GM23338 (cell line): ENCODE measurements around the gene IZUMO1. TPM values are rescaled to one million over a fixed set of nuclear protein-coding genes. Genes with fewer than 3 reads are reported as not detected.

Source experiments
- ATAC-seq: fragments of 200-7000 bp; cut with Tn5 transposase; 3 replicates; pipeline ENCODE4 v1.9.1; 2020
- DNase-seq: peaks from one replicate; pipeline ENCODE4 v3.0.0-alpha.2; 2015; ENCODE audit warnings: low spot score
- H2AFZ ChIP-seq: fragments of 200-600 bp; sonication (generic); 2 replicates; pipeline ENCODE4 v1.8.0; 2016; ENCODE audit warnings: antibody characterized with exemption, mild to moderate bottlenecking, moderate library complexity
- H3F3A ChIP-seq: fragments of 200-600 bp; sonication (generic); replicated peaks from 2 replicates; pipeline ENCODE4 v1.8.0; 2017; ENCODE audit warnings: antibody characterized with exemption, mixed run types, low read depth
- H3K27ac ChIP-seq: fragments of 200-600 bp; sonication (generic); 2 replicates; pipeline ENCODE4 v1.6.1; 2016; ENCODE audit warnings: low read depth
- H3K27me3 ChIP-seq: fragments of 200-600 bp; sonication (generic); 2 replicates; pipeline ENCODE4 v1.8.0; 2016; ENCODE audit warnings: mild to moderate bottlenecking, mixed run types, moderate library complexity; ENCODE audit not compliant: insufficient read depth
- H3K36me3 ChIP-seq: fragments of 200-600 bp; sonication (generic); 2 replicates; pipeline ENCODE4 v1.8.0; 2016; ENCODE audit warnings: mild to moderate bottlenecking; ENCODE audit not compliant: insufficient read depth
- H3K4me1 ChIP-seq: fragments of 200-600 bp; sonication (generic); 2 replicates; pipeline ENCODE4 v1.8.0; 2016; ENCODE audit warnings: mild to moderate bottlenecking, moderate library complexity; ENCODE audit not compliant: insufficient read depth
- H3K4me2 ChIP-seq: fragments of 200-600 bp; sonication (generic); 2 replicates; pipeline ENCODE4 v1.7.1; 2017; ENCODE audit warnings: mixed run types
- H3K4me3 ChIP-seq: fragments of 200-600 bp; sonication (generic); 2 replicates; pipeline ENCODE4 v1.6.1; 2016; ENCODE audit warnings: mixed run types
- H3K79me2 ChIP-seq: fragments of 200-600 bp; sonication (generic); replicated peaks from 2 replicates; pipeline ENCODE4 v1.8.0; 2017; ENCODE audit warnings: mild to moderate bottlenecking; ENCODE audit not compliant: insufficient read depth
- H3K9me2 ChIP-seq: fragments of 200-600 bp; sonication (generic); 2 replicates; pipeline ENCODE4 v1.8.0; 2017; ENCODE audit not compliant: insufficient read depth
- H4K20me1 ChIP-seq: fragments of 200-600 bp; sonication (generic); replicated peaks from 2 replicates; pipeline ENCODE4 v1.8.0; 2017; ENCODE audit warnings: mild to moderate bottlenecking; ENCODE audit not compliant: insufficient read depth
- H3K27ac Mint-ChIP-seq: 2 replicates; pipeline ENCODE4 v1.8.0; 2020; ENCODE audit warnings: inconsistent platforms, mild to moderate bottlenecking, moderate library complexity, mixed read lengths
- H3K27me3 Mint-ChIP-seq: 3 replicates; pipeline ENCODE4 v1.8.0; 2022; ENCODE audit warnings: low read depth, mild to moderate bottlenecking, moderate library complexity, mixed read lengths, inconsistent platforms; ENCODE audit not compliant: insufficient read depth, poor library complexity
- H3K36me3 Mint-ChIP-seq: 3 replicates; pipeline ENCODE4 v1.8.0; 2021; ENCODE audit warnings: low read depth, mild to moderate bottlenecking, inconsistent platforms, moderate library complexity, mixed read lengths
- H3K4me1 Mint-ChIP-seq: 3 replicates; pipeline ENCODE4 v1.8.0; 2020; ENCODE audit warnings: mild to moderate bottlenecking, inconsistent platforms, mixed read lengths
- H3K4me3 Mint-ChIP-seq: 3 replicates; pipeline ENCODE4 v1.8.0; 2021; ENCODE audit warnings: moderate library complexity, mild to moderate bottlenecking, inconsistent platforms, mixed read lengths
- H3K9me3 Mint-ChIP-seq: 3 replicates; pipeline ENCODE4 v1.8.0; 2020; ENCODE audit warnings: moderate library complexity, mild to moderate bottlenecking, inconsistent platforms, mixed read lengths
- CREB1 ChIP-seq: fragments of 250-450 bp; sonication (Bioruptor Pico); IDR thresholded peaks from 2 replicates; pipeline ENCODE4 v1.5.0; 2020; ENCODE audit warnings: low read depth, mild to moderate bottlenecking, moderate library complexity
- ETS1 ChIP-seq: IDR thresholded peaks from 2 replicates; pipeline ENCODE4 v1.6.1; 2016; ENCODE audit warnings: antibody characterized with exemption
- EZH2 ChIP-seq: fragments of 200-600 bp; sonication (generic); IDR thresholded peaks from one replicate; pipeline ENCODE4 v1.8.0; 2017; ENCODE audit warnings: antibody characterized with exemption, mild to moderate bottlenecking, low read depth; ENCODE audit not compliant: unreplicated experiment
- EZH2phosphoT487 ChIP-seq: fragments of 200-600 bp; sonication (generic); IDR thresholded peaks from one replicate; pipeline ENCODE4 v1.8.1; 2018; ENCODE audit warnings: antibody characterized with exemption; ENCODE audit not compliant: unreplicated experiment
- JUNB ChIP-seq: IDR thresholded peaks from one replicate; pipeline ENCODE4 v1.6.1; 2016; ENCODE audit warnings: antibody characterized with exemption; ENCODE audit not compliant: unreplicated experiment
- NANOG ChIP-seq: IDR thresholded peaks from 2 replicates; pipeline ENCODE4 v1.6.1; 2016; ENCODE audit warnings: antibody characterized with exemption, borderline replicate concordance
- POLR2AphosphoS5 ChIP-seq: IDR thresholded peaks from 2 replicates; pipeline ENCODE4 v1.6.1; 2016; ENCODE audit warnings: antibody characterized with exemption, low read depth
- REST ChIP-seq: IDR thresholded peaks from one replicate; pipeline ENCODE4 v1.6.1; 2018; ENCODE audit warnings: antibody characterized with exemption; ENCODE audit not compliant: unreplicated experiment
- STAT1 ChIP-seq: IDR thresholded peaks from one replicate; pipeline ENCODE4 v1.6.1; 2016; ENCODE audit warnings: antibody characterized with exemption; ENCODE audit not compliant: unreplicated experiment
- ZNF114 ChIP-seq: fragments of 250-450 bp; sonication (Bioruptor Pico); IDR thresholded peaks from 2 replicates; pipeline ENCODE4 v1.5.0; 2020; ENCODE audit warnings: mild to moderate bottlenecking, moderate library complexity
- ZNF331 ChIP-seq: fragments of 250-450 bp; sonication (Bioruptor Pico); IDR thresholded peaks from 2 replicates; pipeline ENCODE4 v1.5.0; 2020; ENCODE audit warnings: low read depth, mild to moderate bottlenecking, moderate library complexity
- ZNF462 ChIP-seq: fragments of 250-450 bp; sonication (Bioruptor Pico); IDR thresholded peaks from 2 replicates; pipeline ENCODE4 v1.5.0; 2020; ENCODE audit warnings: mild to moderate bottlenecking, moderate library complexity
- polyA plus RNA-seq: library from polyadenylated mRNA; unstranded; fragments of >200 nt; fragmentation: Nextera tagmentation; extraction: Ambion mirVana; gene quantifications from 2 replicates; pipeline ENCODE4 v1.2.1, GENCODE V29; 2016
- total RNA-seq: library from RNA; depleted of rRNA; stranded (reverse); fragments of >200 nt; shearing (Covaris generic); gene quantifications from 2 replicates; pipeline ENCODE4 v1.2.3, GENCODE V29; 2014

IZUMO1 gene
- total and polyA plus RNA-seq, 2 experiments from 2014 or later = 1.2 to 3.5 TPM

GRCh38 chr19:48760504-48761205 lies 13.9 kb upstream of the IZUMO1 start:
- H3K36me3 ChIP-seq = no peaks in the 10 kb centered on the region
- no peak overlapping the region for H3K27ac ChIP-seq
- H3K4me3 ChIP-seq = no peak overlapping the region
- no peak overlapping the region for H3K4me2 ChIP-seq
- Mint-ChIP-seq H3K9me3 (no peaks in the 10 kb centered on the region), H3K27me3 (peaks cover 17% of the 10 kb centered on the region), H3K4me1 (peaks cover 13% of the 10 kb centered on the region), H3K27ac (no peak overlapping the region), H3K36me3 (no peaks in the 10 kb centered on the region), H3K4me3 (no peak overlapping the region)
- DNase-seq (no peak), ATAC-seq (no peak)
- H2AFZ ChIP-seq = peak overlapping the region; percentile 72
- no peaks in the 10 kb centered on the region for H3K27me3 ChIP-seq
- H3F3A ChIP-seq = no peaks in the 10 kb centered on the region
- no peak for TF ChIP-seq EZH2phosphoT487
- no peak for TF ChIP-seq JUNB
- no peak for TF ChIP-seq ETS1
- TF ChIP-seq EZH2 = no peak
- TF ChIP-seq NANOG = no peak
- no peak for TF ChIP-seq REST
- no peak for TF ChIP-seq POLR2AphosphoS5
- TF ChIP-seq CREB1 (CRISPR knock-in tag) = no peak
- no peak for TF ChIP-seq ZNF114 (CRISPR knock-in tag)
- no peak for TF ChIP-seq STAT1
- no peak for TF ChIP-seq ZNF462 (CRISPR knock-in tag)
- TF ChIP-seq ZNF331 (CRISPR knock-in tag) = no peak
- no peaks in the 10 kb centered on the region for H3K9me2 ChIP-seq
- no peaks in the 10 kb centered on the region for H3K79me2 ChIP-seq
- H3K4me1 ChIP-seq = peaks cover 12% of the 10 kb centered on the region
- H4K20me1 ChIP-seq = no peaks in the 10 kb centered on the region
